ENCODE results near the gene CDH24. TPM values are rescaled to one million over a fixed set of nuclear protein-coding genes. Genes with fewer than 3 reads are reported as not detected.
"Not testable (repeated sequence)": the region's sequence is repeated elsewhere in the genome, so short reads cannot be mapped to it uniquely, and the experiment has no call there.

CDH24 gene
- polyA plus RNA-seq, 3 donors from 2014 or later: 0.64 to 1.2 (median 0.78) TPM

DNA sequence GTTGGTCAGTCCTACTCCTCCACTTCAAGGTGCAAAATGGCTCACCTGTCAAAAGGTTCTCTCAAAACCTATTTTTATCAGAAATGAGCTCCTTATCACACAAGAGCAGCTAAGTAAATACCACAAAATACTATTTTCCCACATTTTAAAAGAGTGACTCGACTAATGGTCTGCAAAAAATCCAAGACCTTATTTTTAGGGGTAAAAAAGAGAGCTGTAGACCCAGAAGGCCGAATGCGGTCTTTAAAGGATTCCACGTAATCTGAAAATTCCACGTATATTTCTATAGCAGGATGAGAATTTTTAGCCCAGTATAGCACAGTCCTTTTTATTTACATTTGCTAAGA is 51.2 kb downstream of the CDH24 start:
- H3K27me3 Mint-ChIP-seq (ENCODE audit: low read depth in 3 of 3): peaks cover 3 to 12% (median 7%) of the 10 kb centered on the region in 3 donors
- H3K36me3 Mint-ChIP-seq: no peaks in the 10 kb centered on the region
- DNase-seq: no peak
- H3K4me1 Mint-ChIP-seq: peaks cover 46% of the 10 kb centered on the region in 2 donors
- peak overlapping the region; percentile 92 to 100 (median 99) for H3K27ac Mint-ChIP-seq
- peak overlapping the region; percentile 94 to 99 (median 96) for H3K4me3 Mint-ChIP-seq
- H3K9me3 Mint-ChIP-seq: no peaks in the 10 kb centered on the region

GRCh38 chr14:23005451-23006187 is 51.7 kb downstream of the CDH24 start:
- peaks cover 3 to 12% (median 7%) of the 10 kb centered on the region in 3 donors for H3K27me3 Mint-ChIP-seq (ENCODE audit: low read depth in 3 of 3)
- H3K4me1 Mint-ChIP-seq: peaks cover 44 to 46% of the 10 kb centered on the region in 2 donors
- peak overlapping the region; percentile 94 to 99 (median 96) for H3K4me3 Mint-ChIP-seq
- H3K9me3 Mint-ChIP-seq: no peaks in the 10 kb centered on the region
- DNase-seq: no peak
- H3K36me3 Mint-ChIP-seq: no peaks in the 10 kb centered on the region
- peak overlapping the region; percentile 92 to 100 (median 99) for H3K27ac Mint-ChIP-seq

GRCh38 chr14:23004274-23004673 is 53.0 kb downstream of the CDH24 start:
- peaks cover 32 to 35% of the 10 kb centered on the region in 2 donors for H3K4me1 Mint-ChIP-seq
- H3K9me3 Mint-ChIP-seq; H3K27ac Mint-ChIP-seq; H3K4me3 Mint-ChIP-seq; H3K36me3 Mint-ChIP-seq; DNase-seq; H3K27me3 Mint-ChIP-seq (ENCODE audit: low read depth in 3 of 3): not testable (repeated sequence)

- Mint-ChIP-seq H3K9me3 (no peaks in the 10 kb centered on the region), H3K4me3 (no peak overlapping the region), H3K4me1 (peaks cover 19 to 21% of the 10 kb centered on the region in 2 donors), H3K27me3 (ENCODE audit: low read depth in 3 of 3) (peaks cover 5 to 9% (median 9%) of the 10 kb centered on the region in 3 donors), H3K27ac (no peak overlapping the region), H3K36me3 (peaks cover 4 to 6% (median 5%) of the 10 kb centered on the region in 3 donors)
- DNase-seq: no peak
Measured at GRCh38 chr14:23002592-23002991, 54.7 kb downstream of the CDH24 start.

DNA sequence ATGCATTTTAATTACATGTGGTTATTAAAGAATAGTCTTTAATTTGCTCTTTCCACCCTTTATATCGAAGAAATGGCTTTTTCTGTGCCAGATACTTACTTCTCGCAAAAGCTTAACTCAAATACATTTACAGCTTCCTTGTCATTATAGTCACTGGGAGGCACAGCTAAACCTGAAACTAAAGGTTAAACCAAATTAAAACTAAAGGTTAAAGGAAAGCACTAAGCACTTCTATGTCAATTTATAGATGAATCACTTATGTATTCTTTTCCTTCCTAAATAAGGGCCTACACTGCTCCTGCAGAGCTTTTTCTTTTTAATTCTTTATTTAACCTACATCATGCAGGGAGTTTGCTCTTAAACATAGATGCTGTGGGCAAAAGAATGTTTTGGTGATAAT is 56.5 kb downstream of the CDH24 start:
- Mint-ChIP-seq H3K4me1 (peaks cover 2 to 4% of the 10 kb centered on the region in 2 donors), H3K27me3 (ENCODE audit: low read depth in 3 of 3) (peaks cover 0 to 4% (median 2%) of the 10 kb centered on the region in 3 donors), H3K9me3 (no peaks in the 10 kb centered on the region), H3K27ac (no peak overlapping the region), H3K36me3 (peaks cover 4 to 6% (median 5%) of the 10 kb centered on the region in 3 donors), H3K4me3 (no peak overlapping the region)
- no peak for DNase-seq

DNA sequence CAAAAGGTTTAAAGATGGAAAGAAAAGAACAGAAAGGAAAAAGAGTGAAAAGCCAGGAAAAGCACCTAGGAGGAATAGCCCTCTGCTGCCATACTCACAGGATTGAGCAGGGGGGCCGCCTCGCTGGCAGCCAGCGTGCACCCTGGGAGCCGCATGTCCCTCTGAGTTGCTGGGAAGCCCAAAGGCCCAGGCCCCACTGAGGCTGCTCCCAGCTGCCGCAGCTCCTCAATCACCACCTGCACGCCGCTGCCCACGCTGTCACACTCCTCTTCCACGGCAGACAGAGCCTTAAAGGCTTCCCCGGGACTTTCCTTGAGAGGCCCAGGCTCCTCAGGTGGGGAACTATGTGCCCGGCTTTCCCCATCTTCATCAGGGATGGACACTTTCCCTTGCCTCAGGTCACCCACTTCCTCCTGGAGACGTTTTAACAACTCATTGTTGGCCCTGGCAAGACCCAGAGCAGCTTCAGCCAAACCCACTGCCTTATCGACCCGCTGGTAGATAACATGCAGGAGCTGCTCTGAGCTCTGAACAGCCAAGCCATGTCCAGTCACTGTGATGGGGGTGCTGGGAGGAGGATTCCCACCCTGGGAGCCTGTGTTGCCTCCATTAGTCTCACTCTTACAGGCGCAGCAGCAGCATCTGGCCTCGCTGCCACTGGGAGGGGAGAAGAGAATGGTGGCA is 58.8 kb downstream of the CDH24 start:
- Mint-ChIP-seq H3K27me3 (ENCODE audit: low read depth in 3 of 3) (peaks cover 0 to 2% (median 2%) of the 10 kb centered on the region in 3 donors), H3K4me3 (no peak overlapping the region), H3K36me3 (peaks cover 7 to 10% (median 9%) of the 10 kb centered on the region in 3 donors), H3K27ac (no peak overlapping the region), H3K4me1 (peaks cover 0 to 1% of the 10 kb centered on the region in 2 donors), H3K9me3 (no peaks in the 10 kb centered on the region)
- DNase-seq: no peak

- Mint-ChIP-seq H3K36me3 (peaks cover 9 to 15% (median 11%) of the 10 kb centered on the region in 3 donors), H3K27me3 (ENCODE audit: low read depth in 3 of 3) (peaks cover 0 to 2% (median 2%) of the 10 kb centered on the region in 3 donors), H3K9me3 (no peaks in the 10 kb centered on the region), H3K4me3 (no peak overlapping the region), H3K4me1 (peaks cover 0 to 1% of the 10 kb centered on the region in 2 donors), H3K27ac (no peak overlapping the region)
- no peak for DNase-seq
Measured at GRCh38 chr14:22997676-22998323, 59.5 kb downstream of the CDH24 start.

Other genes with a start within 250 kb of the CDH24 start
- 1 to 10 TPM in 2 of 3 donors, under 1 TPM in 1; 0.67 to 5.8 (median 1.1) TPM for gene SLC7A7, start 242.1 kb downstream of the CDH24 start, polyA plus RNA-seq
- 100 to 1,000 TPM in 2 of 3 donors, 10 to 100 TPM in 1; 56.8 to 188 (median 147) TPM for gene MRPL52, start 227.6 kb downstream of the CDH24 start, polyA plus RNA-seq
- not detected for gene MMP14, start 220.9 kb downstream of the CDH24 start, polyA plus RNA-seq
- gene LRP10, start 185.8 kb downstream of the CDH24 start, polyA plus RNA-seq: 100 to 1,000 TPM in 2 of 3 donors, 10 to 100 TPM in 1; 74.6 to 146 (median 136) TPM
- gene REM2, start 174.3 kb downstream of the CDH24 start, polyA plus RNA-seq: under 1 TPM; 0.22 to 0.74 (median 0.66) TPM
- gene RBM23, start 138.4 kb downstream of the CDH24 start, polyA plus RNA-seq: 10 to 100 TPM; 80.9 to 91.9 (median 85.5) TPM
- gene PRMT5, start 128.1 kb downstream of the CDH24 start, polyA plus RNA-seq: 10 to 100 TPM; 32.9 to 34.9 (median 34.7) TPM
- 10 to 100 TPM; 23.0 to 26.2 (median 23.2) TPM for gene HAUS4, start 100.4 kb downstream of the CDH24 start, polyA plus RNA-seq
- under 1 TPM in 2 of 3 donors, not detected in 1; 0.18 to 0.21 TPM for gene AJUBA, start 75.0 kb downstream of the CDH24 start, polyA plus RNA-seq
- 1 to 10 TPM; 3.4 to 9.8 (median 5.0) TPM for gene C14orf93, start 47.4 kb downstream of the CDH24 start, polyA plus RNA-seq
- 10 to 100 TPM; 25.6 to 54.3 (median 39.7) TPM for gene PSMB5, start 22.6 kb downstream of the CDH24 start, polyA plus RNA-seq
- not detected for gene PSMB11, start 15.3 kb downstream of the CDH24 start, polyA plus RNA-seq
- 10 to 100 TPM in 1 of 3 donors, 1 to 10 TPM in 1, under 1 TPM in 1; 0.40 to 15.0 (median 4.5) TPM for gene ACIN1, start 37.6 kb upstream of the CDH24 start, polyA plus RNA-seq
- 100 to 1,000 TPM in 2 of 3 donors, 10 to 100 TPM in 1; 85.2 to 184 (median 135) TPM for gene C14orf119, start 38.0 kb upstream of the CDH24 start, polyA plus RNA-seq
- gene CIROP, start 47.5 kb upstream of the CDH24 start, polyA plus RNA-seq: not detected
- gene CEBPE, start 61.7 kb upstream of the CDH24 start, polyA plus RNA-seq: not detected
- under 1 TPM in 1 of 3 donors, not detected in 2; 0.45 TPM for gene SLC7A8, start 126.1 kb upstream of the CDH24 start, polyA plus RNA-seq
- not detected for gene RNF212B, start 180.4 kb upstream of the CDH24 start, polyA plus RNA-seq
- 1 to 10 TPM; 1.2 to 4.9 (median 2.1) TPM for gene HOMEZ, start 228.6 kb upstream of the CDH24 start, polyA plus RNA-seq
- gene PPP1R3E, start 245.3 kb upstream of the CDH24 start, polyA plus RNA-seq: 1 to 10 TPM in 2 of 3 donors, not detected in 1; 1.4 to 2.0 TPM
- gene BCL2L2, start 249.3 kb upstream of the CDH24 start, polyA plus RNA-seq: 1 to 10 TPM in 1 of 3 donors, under 1 TPM in 2; 0.07 to 1.2 (median 0.69) TPM